ENCODE data around the gene CHST8. TPM values are rescaled to one million over a fixed set of nuclear protein-coding genes. Genes with fewer than 3 reads are reported as not detected.

CHST8 gene
- total RNA-seq, 1 experiment from 2014 or later = 2.3 TPM

DNA sequence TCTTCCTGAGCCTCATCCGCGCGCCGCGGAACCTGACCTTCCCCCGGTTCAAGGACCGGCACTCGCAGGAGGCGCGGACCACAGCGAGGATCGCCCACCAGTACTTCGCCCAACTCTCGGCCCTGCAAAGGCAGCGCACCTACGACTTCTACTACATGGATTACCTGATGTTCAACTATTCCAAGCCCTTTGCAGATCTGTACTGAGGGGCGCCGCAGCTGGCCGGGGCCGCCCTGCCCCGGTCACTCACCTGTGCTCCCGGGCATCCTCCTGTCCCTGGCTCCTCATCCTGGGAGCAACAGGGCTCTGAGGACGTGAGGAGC is 151.1 kb downstream of the CHST8 start:
- no peak for DNase-seq (ENCODE audit: low spot score)
- Histone ChIP-seq H3K4me3 (ENCODE audit: low read depth, low read length, poor library complexity, severe bottlenecking) (no peak overlapping the region), H3K4me1 (ENCODE audit: insufficient read depth, low read length, poor library complexity, severe bottlenecking) (no peaks in the 10 kb centered on the region), H3K27me3 (replicated peaks; ENCODE audit: insufficient read depth, low read depth, low read length, poor library complexity) (no peaks in the 10 kb centered on the region), H3K36me3 (ENCODE audit: insufficient read depth, low read length, poor library complexity, severe bottlenecking) (no peaks in the 10 kb centered on the region), H3K27ac (ENCODE audit: low read depth, low read length, poor library complexity, severe bottlenecking) (no peak overlapping the region), H3K9me3 (ENCODE audit: low read depth, low read length, poor library complexity, severe bottlenecking) (no peaks in the 10 kb centered on the region)
- BruUV-seq (replicated peaks) = no TSS peak
- intact Hi-C loops (cut with micrococcal nuclease; ENCODE audit: unreplicated experiment) = loop anchor here (5.0 to 10.0 kb wide), 2 partner anchors 531 to 942 kb away; no protein-coding TSS in a partner anchor
- ChIA-PET POLR2A (ENCODE audit: low non-redundant PET) (no interaction called here), CTCF (no interaction called here)
- TF ChIP-seq, protein P1, sequence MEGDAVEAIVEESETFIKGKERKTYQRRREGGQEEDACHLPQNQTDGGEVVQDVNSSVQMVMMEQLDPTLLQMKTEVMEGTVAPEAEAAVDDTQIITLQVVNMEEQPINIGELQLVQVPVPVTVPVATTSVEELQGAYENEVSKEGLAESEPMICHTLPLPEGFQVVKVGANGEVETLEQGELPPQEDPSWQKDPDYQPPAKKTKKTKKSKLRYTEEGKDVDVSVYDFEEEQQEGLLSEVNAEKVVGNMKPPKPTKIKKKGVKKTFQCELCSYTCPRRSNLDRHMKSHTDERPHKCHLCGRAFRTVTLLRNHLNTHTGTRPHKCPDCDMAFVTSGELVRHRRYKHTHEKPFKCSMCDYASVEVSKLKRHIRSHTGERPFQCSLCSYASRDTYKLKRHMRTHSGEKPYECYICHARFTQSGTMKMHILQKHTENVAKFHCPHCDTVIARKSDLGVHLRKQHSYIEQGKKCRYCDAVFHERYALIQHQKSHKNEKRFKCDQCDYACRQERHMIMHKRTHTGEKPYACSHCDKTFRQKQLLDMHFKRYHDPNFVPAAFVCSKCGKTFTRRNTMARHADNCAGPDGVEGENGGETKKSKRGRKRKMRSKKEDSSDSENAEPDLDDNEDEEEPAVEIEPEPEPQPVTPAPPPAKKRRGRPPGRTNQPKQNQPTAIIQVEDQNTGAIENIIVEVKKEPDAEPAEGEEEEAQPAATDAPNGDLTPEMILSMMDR (conservative IDR thresholded peaks at IDR 0.05; ENCODE audit: low read depth, low read length) = no peak
- no peak for TF ChIP-seq EZH2 (IDR thresholded peaks at IDR 0.05; ENCODE audit: borderline replicate concordance, low read depth, low read length, poor library complexity, severe bottlenecking)

DNA sequence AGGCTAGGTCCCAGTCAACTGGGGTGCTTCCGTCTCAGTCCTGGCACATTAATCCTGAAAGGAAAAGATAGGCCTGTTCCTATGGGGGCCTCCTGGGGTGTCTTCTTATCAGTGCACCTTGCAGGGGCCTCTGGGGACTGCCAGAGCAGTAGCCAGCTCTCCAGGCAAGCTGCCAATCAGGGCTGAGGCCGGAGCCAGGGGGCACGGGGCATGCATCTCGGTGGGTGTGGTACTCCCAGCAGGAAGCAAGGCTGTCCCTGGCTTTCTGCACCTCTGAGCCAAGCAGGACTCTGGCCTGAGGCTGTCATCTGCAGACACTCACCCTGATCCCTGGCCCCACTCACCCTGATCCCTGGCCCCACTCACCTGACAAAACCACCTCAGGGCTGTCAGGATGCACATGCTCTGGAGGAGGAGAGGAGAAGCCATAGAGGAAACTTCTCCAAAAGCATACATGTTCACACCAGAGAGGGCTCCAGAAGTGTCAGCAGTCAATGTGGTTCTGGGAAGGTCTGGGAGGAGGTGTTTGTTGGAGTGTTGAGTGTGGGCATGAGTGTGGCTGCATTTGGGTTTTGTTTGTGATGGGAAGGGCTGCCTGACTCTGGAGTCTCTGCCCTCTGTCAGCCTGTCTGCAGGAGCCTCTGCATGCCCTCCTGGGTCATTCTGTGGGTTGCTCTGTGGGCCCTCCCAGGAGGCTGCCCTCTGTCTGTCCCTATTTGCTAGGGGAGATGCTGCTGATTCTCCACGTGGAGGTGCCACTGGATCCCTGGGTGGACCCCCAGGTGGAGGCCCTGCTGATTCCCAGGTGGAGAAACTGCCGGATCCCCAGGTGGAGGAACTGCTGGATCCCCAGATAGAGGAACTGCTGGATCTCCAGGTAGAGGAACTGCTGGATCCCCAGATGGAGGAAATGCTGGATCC is 152.2 kb downstream of the CHST8 start:
- CTCF ChIA-PET = interaction anchor here (0.5 kb wide), 1 partner anchor 386 kb away, joined by 4 read pairs; no protein-coding TSS in a partner anchor

DNA sequence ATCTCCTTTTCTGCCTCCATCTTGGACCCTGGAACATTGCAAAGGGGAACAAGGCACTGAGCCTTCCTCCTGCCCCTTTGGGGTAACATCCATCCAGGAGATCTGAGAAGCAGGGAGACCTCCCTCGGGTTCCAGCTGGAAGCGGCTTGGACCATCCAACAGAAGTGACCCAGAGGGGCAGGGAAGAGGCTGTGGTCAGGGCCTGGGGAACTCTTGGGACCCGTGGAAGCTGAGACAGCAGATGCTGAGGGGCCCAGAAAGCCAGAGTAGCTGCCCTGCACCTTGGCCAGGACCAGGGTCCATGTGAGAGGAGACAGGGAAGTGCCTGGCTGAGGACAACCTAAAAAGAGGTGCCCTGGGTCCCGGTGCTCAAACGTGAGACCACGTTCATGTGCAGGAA is 153.0 kb downstream of the CHST8 start:
- no peaks in the 10 kb centered on the region for H3K9me3 ChIP-seq (ENCODE audit: low read depth, low read length, poor library complexity, severe bottlenecking)
- ChIA-PET CTCF (interaction anchor here (0.5 kb wide), 1 partner anchor 385 kb away, joined by 4 read pairs; no protein-coding TSS in a partner anchor), POLR2A (ENCODE audit: low non-redundant PET) (no interaction called here)
- no peaks in the 10 kb centered on the region for H3K36me3 ChIP-seq (ENCODE audit: insufficient read depth, low read length, poor library complexity, severe bottlenecking)
- BruUV-seq (replicated peaks) = no TSS peak
- no peak for TF ChIP-seq EZH2 (IDR thresholded peaks at IDR 0.05; ENCODE audit: borderline replicate concordance, low read depth, low read length, poor library complexity, severe bottlenecking)
- TF ChIP-seq, protein P1 (conservative IDR thresholded peaks at IDR 0.05; ENCODE audit: low read depth, low read length) = no peak
- peaks cover 6% of the 10 kb centered on the region for H3K4me1 ChIP-seq (ENCODE audit: insufficient read depth, low read length, poor library complexity, severe bottlenecking)
- H3K4me3 ChIP-seq (ENCODE audit: low read depth, low read length, poor library complexity, severe bottlenecking) = no peak overlapping the region
- H3K27ac ChIP-seq (ENCODE audit: low read depth, low read length, poor library complexity, severe bottlenecking) = no peak overlapping the region
- intact Hi-C loops (cut with micrococcal nuclease; ENCODE audit: unreplicated experiment) = loop anchor here (5.0 to 10.0 kb wide), 3 partner anchors 373 to 940 kb away; no protein-coding TSS in a partner anchor
- no peaks in the 10 kb centered on the region for H3K27me3 ChIP-seq (replicated peaks; ENCODE audit: insufficient read depth, low read depth, low read length, poor library complexity)
- no peak for DNase-seq (ENCODE audit: low spot score)

More for the DNA sequence above, 152.2 kb downstream of the CHST8 start:
- DNase-seq (ENCODE audit: low spot score) = no peak
- BruUV-seq (replicated peaks) = no TSS peak
- H3K27me3 ChIP-seq (replicated peaks; ENCODE audit: insufficient read depth, low read depth, low read length, poor library complexity) = no peaks in the 10 kb centered on the region
- peaks cover 6% of the 10 kb centered on the region for H3K4me1 ChIP-seq (ENCODE audit: insufficient read depth, low read length, poor library complexity, severe bottlenecking)
- H3K27ac ChIP-seq (ENCODE audit: low read depth, low read length, poor library complexity, severe bottlenecking) = no peak overlapping the region
- POLR2A ChIA-PET (ENCODE audit: low non-redundant PET) = no interaction called here
- TF ChIP-seq EZH2 (IDR thresholded peaks at IDR 0.05; ENCODE audit: borderline replicate concordance, low read depth, low read length, poor library complexity, severe bottlenecking) = no peak
- TF ChIP-seq, protein P1 (conservative IDR thresholded peaks at IDR 0.05; ENCODE audit: low read depth, low read length) = no peak
- no peak overlapping the region for H3K4me3 ChIP-seq (ENCODE audit: low read depth, low read length, poor library complexity, severe bottlenecking)
- H3K36me3 ChIP-seq (ENCODE audit: insufficient read depth, low read length, poor library complexity, severe bottlenecking) = no peaks in the 10 kb centered on the region
- H3K9me3 ChIP-seq (ENCODE audit: low read depth, low read length, poor library complexity, severe bottlenecking) = no peaks in the 10 kb centered on the region
- intact Hi-C loops (cut with micrococcal nuclease; ENCODE audit: unreplicated experiment) = loop anchor here (5.0 to 10.0 kb wide), 2 partner anchors 532 to 941 kb away; no protein-coding TSS in a partner anchor

Data from A673 (cell line).